ENCODE data around the gene SMAD4. TPM values are rescaled to one million over a fixed set of nuclear protein-coding genes. Genes with fewer than 3 reads are reported as not detected.

Gene SMAD4
- total and polyA plus RNA-seq, 2 of the 13 experiments (the other 11 are each of a cell fraction or from before 2014, with no cell fraction given) = 70.2 to 72.0 TPM

GRCh38 chr18:51133580-51134160 lies 103.7 kb downstream of the SMAD4 start (continued):
- TF ChIP-seq CREBL2 (CRISPR knock-in tag; IDR thresholded peaks at IDR 0.05; ENCODE audit: borderline replicate concordance) = no peak
- TF ChIP-seq ZNF121 (CRISPR knock-in tag; IDR thresholded peaks at IDR 0.05) = no peak
- TF ChIP-seq SOX13 (IDR thresholded peaks at IDR 0.05) = no peak
- 0 out of 4 replicates have a peak, but pooled peaks of 1 of the 2 experiments have one; percentile 27 for TF ChIP-seq SOX13 (CRISPR knock-in tag; conservative IDR thresholded peaks at IDR 0.05 in 1 of 2, IDR thresholded peaks at IDR 0.05 in 1 of 2)
- TF ChIP-seq SMAD3 (CRISPR knock-in tag; IDR thresholded peaks at IDR 0.05) = no peak
- 0 out of 2 replicates have a peak, but pooled peaks have one; percentile 22 for TF ChIP-seq ZNF292 (CRISPR knock-in tag; IDR thresholded peaks at IDR 0.05; ENCODE audit: borderline replicate concordance, low read depth)
- TF ChIP-seq ZNF414 (CRISPR knock-in tag; IDR thresholded peaks at IDR 0.05) = peak; percentile 75; the same call in 1 of the 2 replicates
- TF ChIP-seq SOX6 (IDR thresholded peaks at IDR 0.05) = no peak
- TF ChIP-seq SOX6 (CRISPR knock-in tag; IDR thresholded peaks at IDR 0.05) = peak; percentile 38; the same call in 1 of the 2 replicates
- TF ChIP-seq FOSL2 (CRISPR knock-in tag; IDR thresholded peaks at IDR 0.05) = peak; percentile 27; the same call in 1 of the 2 replicates
- TF ChIP-seq CHCHD3 (CRISPR knock-in tag; IDR thresholded peaks at IDR 0.05) = no peak
- no peak for TF ChIP-seq KLF12 (CRISPR knock-in tag; IDR thresholded peaks at IDR 0.05; ENCODE audit: borderline replicate concordance)
- peak; percentile 62 for TF ChIP-seq HNF4A (CRISPR knock-in tag; IDR thresholded peaks at IDR 0.05)
- peak; percentile 27; the same call in 1 of the 2 replicates for TF ChIP-seq ZMYM4 (CRISPR knock-in tag; IDR thresholded peaks at IDR 0.05)
- no peak for TF ChIP-seq ZNF562 (CRISPR knock-in tag; IDR thresholded peaks at IDR 0.05; ENCODE audit: borderline replicate concordance)
- TF ChIP-seq BHLHE40 (IDR thresholded peaks at IDR 0.05; ENCODE audit: low read length) = peak; percentile 87
- no peak for TF ChIP-seq ZC3H13 (CRISPR knock-in tag; IDR thresholded peaks at IDR 0.05)
- TF ChIP-seq FOXC1 (CRISPR knock-in tag; IDR thresholded peaks at IDR 0.05; ENCODE audit: borderline replicate concordance) = 0 out of 2 replicates have a peak, but pooled peaks have one; percentile 37
- TF ChIP-seq SAP130 (CRISPR knock-in tag; IDR thresholded peaks at IDR 0.05; ENCODE audit: low read depth) = peak; percentile 60; the same call in 1 of the 2 replicates
- no peak for TF ChIP-seq MAFG (CRISPR knock-in tag; IDR thresholded peaks at IDR 0.05)
- peak; percentile 44; the same call in 1 of the 2 replicates for TF ChIP-seq SIN3A (IDR thresholded peaks at IDR 0.05; ENCODE audit: borderline replicate concordance, low read depth, low read length)
- TF ChIP-seq ONECUT2 (CRISPR knock-in tag; IDR thresholded peaks at IDR 0.05) = no peak
- TF ChIP-seq BORCS8-MEF2B (CRISPR knock-in tag; IDR thresholded peaks at IDR 0.05) = peak; percentile 56; the same call in 1 of the 2 replicates
- TF ChIP-seq ZFP91 (CRISPR knock-in tag; IDR thresholded peaks at IDR 0.05; ENCODE audit: borderline replicate concordance) = no peak
- TF ChIP-seq NKX3-1 (CRISPR knock-in tag; IDR thresholded peaks at IDR 0.05) = no peak
- TF ChIP-seq ZNF251 (CRISPR knock-in tag; IDR thresholded peaks at IDR 0.05) = no peak
- TF ChIP-seq ASH2L (IDR thresholded peaks at IDR 0.05; ENCODE audit: insufficient read length, low read depth, low read length) = no peak
- TF ChIP-seq ZFX (CRISPR knock-in tag; IDR thresholded peaks at IDR 0.05; ENCODE audit: low read depth) = peak; percentile 35
- 0 out of 2 replicates have a peak, but pooled peaks have one; percentile 22 for TF ChIP-seq NR2F2 (IDR thresholded peaks at IDR 0.05; ENCODE audit: borderline replicate concordance, low read depth)
- TF ChIP-seq HMG20A (CRISPR knock-in tag; IDR thresholded peaks at IDR 0.05; ENCODE audit: borderline replicate concordance) = peak; percentile 46
